Measurements from ENCODE around the gene CDKAL1. TPM values are rescaled to one million over a fixed set of nuclear protein-coding genes. Genes with fewer than 3 reads are reported as not detected.

CDKAL1 gene
- total RNA-seq, 1 donor, result 26.8 TPM

DNA sequence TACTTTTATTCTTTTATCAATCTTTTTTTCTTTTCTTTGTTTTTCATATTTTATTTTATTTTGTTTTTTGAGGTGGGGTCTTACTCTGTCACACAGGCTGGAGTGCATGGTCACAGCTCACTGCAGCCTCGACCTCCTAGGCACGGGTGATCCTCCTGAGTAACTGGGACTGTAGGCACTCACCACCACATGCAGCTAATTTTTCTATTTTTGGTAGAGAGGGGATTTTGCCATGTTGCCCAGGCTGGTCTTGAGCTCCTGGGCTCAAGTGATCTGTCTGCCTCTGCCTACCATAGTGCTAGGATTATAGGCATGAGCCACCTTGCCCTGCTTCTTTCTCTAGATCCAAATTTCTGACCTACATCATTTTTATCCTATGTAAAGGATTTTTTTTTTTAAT is 153.2 kb downstream of the CDKAL1 start:
- DNase-seq (ENCODE audit: low read depth), result no peak
- no peak overlapping the region for H3K4me3 ChIP-seq (ENCODE audit: low read depth, low read length)
- no peak for TF ChIP-seq CTCF (IDR thresholded peaks at IDR 0.05; ENCODE audit: insufficient read depth, low read depth, low read length)

DNA sequence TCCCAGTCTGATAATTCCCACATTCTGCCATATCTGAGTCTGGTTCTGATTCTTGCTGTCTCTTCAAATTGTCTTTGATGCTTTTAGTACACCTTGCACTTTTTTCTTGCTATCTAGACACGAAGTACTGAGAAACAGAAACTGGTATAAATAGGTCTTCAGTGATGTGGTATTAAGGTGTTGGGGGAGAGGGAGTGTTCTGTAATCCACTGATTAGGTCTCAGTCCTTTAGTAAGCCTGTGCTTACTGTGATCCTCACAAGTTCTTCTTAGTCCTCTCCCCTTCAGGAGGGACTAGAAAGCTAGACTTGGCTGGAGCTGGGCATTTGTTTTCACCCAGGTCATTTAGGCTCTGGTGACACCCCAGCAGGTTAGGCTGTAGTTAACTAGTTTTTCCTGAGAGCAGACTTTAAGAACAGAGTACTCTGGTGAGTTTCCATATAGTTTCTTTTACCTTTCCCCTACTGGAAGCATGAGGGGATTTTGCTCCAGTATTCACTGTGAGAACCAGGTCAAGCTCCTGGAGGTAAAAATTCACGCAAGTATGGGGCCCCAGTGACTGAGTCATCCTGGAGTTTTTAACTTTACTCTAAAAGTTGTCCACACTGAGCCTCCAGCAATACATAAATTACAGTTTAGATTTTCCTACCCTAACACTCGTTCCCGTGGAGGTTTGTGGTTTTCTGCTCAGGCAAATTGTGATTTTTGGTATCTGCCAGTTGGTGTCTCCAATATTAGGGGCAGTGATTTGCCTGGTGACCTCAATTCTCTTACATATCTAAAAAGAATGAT is 154.6 kb downstream of the CDKAL1 start:
- DNase-seq (ENCODE audit: low read depth), result peak; percentile 66
- no peak overlapping the region for H3K4me3 ChIP-seq (ENCODE audit: low read depth, low read length)
- no peak for TF ChIP-seq CTCF (IDR thresholded peaks at IDR 0.05; ENCODE audit: insufficient read depth, low read depth, low read length)

GRCh38 chr6:20691185-20691584 is 156.9 kb downstream of the CDKAL1 start:
- TF ChIP-seq CTCF (IDR thresholded peaks at IDR 0.05; ENCODE audit: insufficient read depth, low read depth, low read length), result no peak
- H3K4me3 ChIP-seq (ENCODE audit: low read depth, low read length), result no peak overlapping the region
- DNase-seq (ENCODE audit: low read depth), result no peak

DNA sequence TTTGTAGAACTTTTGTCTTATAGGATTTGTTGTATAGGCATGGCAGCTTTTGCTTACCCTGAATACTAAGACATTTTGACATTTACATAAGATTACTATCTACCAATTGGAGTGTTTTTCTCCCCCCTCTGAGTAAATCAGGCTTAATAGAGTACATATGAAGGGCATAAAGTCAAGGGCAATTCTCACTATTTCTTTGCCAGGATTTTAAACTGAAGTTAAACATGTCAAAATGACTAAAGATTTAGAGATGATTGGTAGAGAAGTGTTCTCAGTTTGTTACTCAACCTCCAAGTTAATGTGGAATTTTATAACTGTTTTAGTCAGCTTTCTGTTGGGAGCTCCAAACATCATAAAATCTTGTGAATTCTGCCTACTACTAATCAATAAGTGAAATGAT is 157.8 kb downstream of the CDKAL1 start:
- no peak for TF ChIP-seq CTCF (IDR thresholded peaks at IDR 0.05; ENCODE audit: insufficient read depth, low read depth, low read length)
- H3K4me3 ChIP-seq (ENCODE audit: low read depth, low read length), result no peak overlapping the region
- peak; percentile 44 for DNase-seq (ENCODE audit: low read depth)

DNA sequence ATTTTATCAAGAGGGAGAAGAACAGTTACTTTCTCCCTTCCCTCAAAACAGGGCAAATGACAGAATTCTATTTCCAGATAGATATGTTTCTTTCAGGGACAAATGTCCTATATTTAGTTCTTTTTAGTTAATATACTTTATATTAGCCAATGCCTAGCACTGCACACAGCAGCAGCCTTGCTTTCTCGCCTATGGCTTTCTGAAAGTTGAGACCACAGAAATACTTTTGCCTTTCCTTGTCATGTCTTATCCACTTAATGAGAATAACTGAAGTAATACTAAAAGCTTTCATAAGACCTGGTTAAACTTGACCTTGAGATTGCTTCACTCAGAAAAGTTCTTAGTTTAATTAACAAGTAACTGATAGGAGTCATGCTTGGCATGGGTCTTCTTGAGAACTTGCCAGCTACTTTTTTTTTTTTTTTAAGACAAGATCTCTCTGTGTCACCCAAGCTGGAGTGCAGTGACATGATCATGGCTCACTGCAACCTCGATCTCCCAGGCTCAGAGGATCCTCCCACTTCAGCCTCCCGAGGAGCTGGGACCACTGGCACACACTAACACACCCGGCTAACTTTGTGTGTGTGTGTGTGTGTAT is 159.3 kb downstream of the CDKAL1 start:
- DNase-seq (ENCODE audit: low read depth), result peak; percentile 67
- no peak for TF ChIP-seq CTCF (IDR thresholded peaks at IDR 0.05; ENCODE audit: insufficient read depth, low read depth, low read length)
- no peak overlapping the region for H3K4me3 ChIP-seq (ENCODE audit: low read depth, low read length)

GRCh38 chr6:20696676-20697075 is 162.4 kb downstream of the CDKAL1 start:
- no peak for TF ChIP-seq CTCF (IDR thresholded peaks at IDR 0.05; ENCODE audit: insufficient read depth, low read depth, low read length)
- H3K4me3 ChIP-seq (ENCODE audit: low read depth, low read length), result no peak overlapping the region
- DNase-seq (ENCODE audit: low read depth), result peak; percentile 90

Data from fibroblast of villous mesenchyme (primary cell).